HG03521 (cell line): ENCODE results near the gene JARID2.
"Not testable (repeated sequence)": the region's sequence is repeated elsewhere in the genome, so short reads cannot be mapped to it uniquely, and the experiment has no call there.

Experiments used
- ATAC-seq: cut with Tn5 transposase; IDR thresholded peaks from one replicate; pipeline ENCODE4 v1.9.1; 2021; ENCODE audit warnings: mild to moderate bottlenecking, moderate library complexity; ENCODE audit not compliant: unreplicated experiment

Gene JARID2

GRCh38 chr6:15527838-15528617, 282.2 kb downstream of the JARID2 start:
- no peak for ATAC-seq

GRCh38 chr6:15528870-15529269, 283.0 kb downstream of the JARID2 start:
- no peak for ATAC-seq

- ATAC-seq: no peak
Observed at GRCh38 chr6:15530411-15530810, 284.5 kb downstream of the JARID2 start.

- ATAC-seq: no peak
Observed at GRCh38 chr6:15531973-15532372, 286.1 kb downstream of the JARID2 start.

GRCh38 chr6:15533379-15534026, 287.6 kb downstream of the JARID2 start:
- ATAC-seq: no peak

- ATAC-seq: no peak
Observed at GRCh38 chr6:15534974-15535373, 289.1 kb downstream of the JARID2 start.

GRCh38 chr6:15535495-15536197, 289.8 kb downstream of the JARID2 start:
- no peak for ATAC-seq

GRCh38 chr6:15536198-15536955, 290.5 kb downstream of the JARID2 start:
- no peak for ATAC-seq

- no peak for ATAC-seq
Observed at GRCh38 chr6:15538106-15538505, 292.2 kb downstream of the JARID2 start.

GRCh38 chr6:15538766-15539495, 293.1 kb downstream of the JARID2 start:
- ATAC-seq: no peak

GRCh38 chr6:15539722-15540270, 293.9 kb downstream of the JARID2 start:
- ATAC-seq: no peak

- ATAC-seq: not testable (repeated sequence)
Observed at GRCh38 chr6:15543332-15543917, 297.6 kb downstream of the JARID2 start.

- no peak for ATAC-seq
Observed at GRCh38 chr6:15544321-15544900, 298.5 kb downstream of the JARID2 start.

GRCh38 chr6:15546591-15546990, 300.7 kb downstream of the JARID2 start:
- ATAC-seq: no peak

- no peak for ATAC-seq
Observed at GRCh38 chr6:15547400-15547799, 301.5 kb downstream of the JARID2 start.

GRCh38 chr6:15549371-15549770, 303.5 kb downstream of the JARID2 start:
- ATAC-seq: no peak

GRCh38 chr6:15550546-15551123, 304.8 kb downstream of the JARID2 start:
- ATAC-seq: no peak

GRCh38 chr6:15551262-15551661, 305.4 kb downstream of the JARID2 start:
- no peak for ATAC-seq

- no peak for ATAC-seq
Observed at GRCh38 chr6:15551798-15552197, 305.9 kb downstream of the JARID2 start.
